GM23338 (cell line): ENCODE measurements around the gene ICE1. TPM values are rescaled to one million over a fixed set of nuclear protein-coding genes. Genes with fewer than 3 reads are reported as not detected.
A peak's percentile ranks its signal among the peaks of the same experiment; 100 is the strongest.

Experiments used
- ATAC-seq: fragments of 200-7000 bp; cut with Tn5 transposase; 3 replicates; pipeline ENCODE4 v1.9.1; 2020
- DNase-seq: peaks from one replicate; pipeline ENCODE4 v3.0.0-alpha.2; 2015; ENCODE audit warnings: low spot score
- H2AFZ ChIP-seq: fragments of 200-600 bp; sonication (generic); 2 replicates; pipeline ENCODE4 v1.8.0; 2016; ENCODE audit warnings: antibody characterized with exemption, mild to moderate bottlenecking, moderate library complexity
- H3F3A ChIP-seq: fragments of 200-600 bp; sonication (generic); replicated peaks from 2 replicates; pipeline ENCODE4 v1.8.0; 2017; ENCODE audit warnings: antibody characterized with exemption, mixed run types, low read depth
- H3K27ac ChIP-seq: fragments of 200-600 bp; sonication (generic); 2 replicates; pipeline ENCODE4 v1.6.1; 2016; ENCODE audit warnings: low read depth
- H3K27me3 ChIP-seq: fragments of 200-600 bp; sonication (generic); 2 replicates; pipeline ENCODE4 v1.8.0; 2016; ENCODE audit warnings: mild to moderate bottlenecking, mixed run types, moderate library complexity; ENCODE audit not compliant: insufficient read depth
- H3K36me3 ChIP-seq: fragments of 200-600 bp; sonication (generic); 2 replicates; pipeline ENCODE4 v1.8.0; 2016; ENCODE audit warnings: mild to moderate bottlenecking; ENCODE audit not compliant: insufficient read depth
- H3K4me1 ChIP-seq: fragments of 200-600 bp; sonication (generic); 2 replicates; pipeline ENCODE4 v1.8.0; 2016; ENCODE audit warnings: mild to moderate bottlenecking, moderate library complexity; ENCODE audit not compliant: insufficient read depth
- H3K4me2 ChIP-seq: fragments of 200-600 bp; sonication (generic); 2 replicates; pipeline ENCODE4 v1.7.1; 2017; ENCODE audit warnings: mixed run types
- H3K4me3 ChIP-seq: fragments of 200-600 bp; sonication (generic); 2 replicates; pipeline ENCODE4 v1.6.1; 2016; ENCODE audit warnings: mixed run types
- H3K79me2 ChIP-seq: fragments of 200-600 bp; sonication (generic); replicated peaks from 2 replicates; pipeline ENCODE4 v1.8.0; 2017; ENCODE audit warnings: mild to moderate bottlenecking; ENCODE audit not compliant: insufficient read depth
- H3K9me2 ChIP-seq: fragments of 200-600 bp; sonication (generic); 2 replicates; pipeline ENCODE4 v1.8.0; 2017; ENCODE audit not compliant: insufficient read depth
- H4K20me1 ChIP-seq: fragments of 200-600 bp; sonication (generic); replicated peaks from 2 replicates; pipeline ENCODE4 v1.8.0; 2017; ENCODE audit warnings: mild to moderate bottlenecking; ENCODE audit not compliant: insufficient read depth
- H3K27ac Mint-ChIP-seq: 2 replicates; pipeline ENCODE4 v1.8.0; 2020; ENCODE audit warnings: inconsistent platforms, mild to moderate bottlenecking, moderate library complexity, mixed read lengths
- H3K27me3 Mint-ChIP-seq: 3 replicates; pipeline ENCODE4 v1.8.0; 2022; ENCODE audit warnings: low read depth, mild to moderate bottlenecking, moderate library complexity, mixed read lengths, inconsistent platforms; ENCODE audit not compliant: insufficient read depth, poor library complexity
- H3K36me3 Mint-ChIP-seq: 3 replicates; pipeline ENCODE4 v1.8.0; 2021; ENCODE audit warnings: low read depth, mild to moderate bottlenecking, inconsistent platforms, moderate library complexity, mixed read lengths
- H3K4me1 Mint-ChIP-seq: 3 replicates; pipeline ENCODE4 v1.8.0; 2020; ENCODE audit warnings: mild to moderate bottlenecking, inconsistent platforms, mixed read lengths
- H3K4me3 Mint-ChIP-seq: 3 replicates; pipeline ENCODE4 v1.8.0; 2021; ENCODE audit warnings: moderate library complexity, mild to moderate bottlenecking, inconsistent platforms, mixed read lengths
- H3K9me3 Mint-ChIP-seq: 3 replicates; pipeline ENCODE4 v1.8.0; 2020; ENCODE audit warnings: moderate library complexity, mild to moderate bottlenecking, inconsistent platforms, mixed read lengths
- CREB1 ChIP-seq: fragments of 250-450 bp; sonication (Bioruptor Pico); IDR thresholded peaks from 2 replicates; pipeline ENCODE4 v1.5.0; 2020; ENCODE audit warnings: low read depth, mild to moderate bottlenecking, moderate library complexity
- EZH2phosphoT487 ChIP-seq: fragments of 200-600 bp; sonication (generic); IDR thresholded peaks from one replicate; pipeline ENCODE4 v1.8.1; 2018; ENCODE audit warnings: antibody characterized with exemption; ENCODE audit not compliant: unreplicated experiment
- JUNB ChIP-seq: IDR thresholded peaks from one replicate; pipeline ENCODE4 v1.6.1; 2016; ENCODE audit warnings: antibody characterized with exemption; ENCODE audit not compliant: unreplicated experiment
- NANOG ChIP-seq: IDR thresholded peaks from 2 replicates; pipeline ENCODE4 v1.6.1; 2016; ENCODE audit warnings: antibody characterized with exemption, borderline replicate concordance
- POLR2AphosphoS5 ChIP-seq: IDR thresholded peaks from 2 replicates; pipeline ENCODE4 v1.6.1; 2016; ENCODE audit warnings: antibody characterized with exemption, low read depth
- REST ChIP-seq: IDR thresholded peaks from one replicate; pipeline ENCODE4 v1.6.1; 2018; ENCODE audit warnings: antibody characterized with exemption; ENCODE audit not compliant: unreplicated experiment
- STAT1 ChIP-seq: IDR thresholded peaks from one replicate; pipeline ENCODE4 v1.6.1; 2016; ENCODE audit warnings: antibody characterized with exemption; ENCODE audit not compliant: unreplicated experiment
- ZNF114 ChIP-seq: fragments of 250-450 bp; sonication (Bioruptor Pico); IDR thresholded peaks from 2 replicates; pipeline ENCODE4 v1.5.0; 2020; ENCODE audit warnings: mild to moderate bottlenecking, moderate library complexity
- ZNF331 ChIP-seq: fragments of 250-450 bp; sonication (Bioruptor Pico); IDR thresholded peaks from 2 replicates; pipeline ENCODE4 v1.5.0; 2020; ENCODE audit warnings: low read depth, mild to moderate bottlenecking, moderate library complexity
- polyA plus RNA-seq: library from polyadenylated mRNA; unstranded; fragments of >200 nt; fragmentation: Nextera tagmentation; extraction: Ambion mirVana; gene quantifications from 2 replicates; pipeline ENCODE4 v1.2.1, GENCODE V29; 2016
- total RNA-seq: library from RNA; depleted of rRNA; stranded (reverse); fragments of >200 nt; shearing (Covaris generic); gene quantifications from 2 replicates; pipeline ENCODE4 v1.2.3, GENCODE V29; 2014
- TF ChIP-seq, protein P1 (sequence below): IDR thresholded peaks from 2 replicates; pipeline ENCODE4 v1.6.1; 2016; ENCODE audit warnings: antibody characterized with exemption
- TF ChIP-seq, protein P2 (sequence below), 2 experiments: fragments of 200-600 bp in 1 of 2; sonication (generic) in 1 of 2; conservative IDR thresholded peaks; 2 replicates each; pipeline versions ENCODE4 v1.5.1 to v1.6.1; 2016 to 2017; ENCODE audit warnings: antibody characterized with exemption in 2 of 2, low read depth in 2 of 2, mild to moderate bottlenecking in 2 of 2, moderate library complexity in 1 of 2

The ICE1 gene
- total and polyA plus RNA-seq, 2 experiments from 2014 or later, result 59.5 to 65.1 TPM

- Histone ChIP-seq H2AFZ (peak overlapping the region; percentile 63), H3K79me2 (no peaks in the 10 kb centered on the region), H4K20me1 (no peaks in the 10 kb centered on the region; the same call in 1 of the 2 replicates), H3K4me3 (no peak overlapping the region), H3K27me3 (no peaks in the 10 kb centered on the region), H3K4me2 (no peak overlapping the region), H3F3A (no peaks in the 10 kb centered on the region), H3K9me2 (0 out of 2 replicates have a peak, but pooled peaks cover 11% of the 10 kb centered on the region), H3K4me1 (no peaks in the 10 kb centered on the region), H3K27ac (no peak overlapping the region), H3K36me3 (no peaks in the 10 kb centered on the region)
- no peak for ATAC-seq
- Mint-ChIP-seq H3K4me1 (peaks cover 8% of the 10 kb centered on the region; the same call in 2 of the 3 replicates), H3K27ac (no peak overlapping the region), H3K36me3 (no peaks in the 10 kb centered on the region; the same call in 1 of the 3 replicates), H3K27me3 (peaks cover 6% of the 10 kb centered on the region), H3K4me3 (no peak overlapping the region), H3K9me3 (peaks cover 5% of the 10 kb centered on the region; the same call in 2 of the 3 replicates)
- no peak for DNase-seq
- TF ChIP-seq, protein P1, sequence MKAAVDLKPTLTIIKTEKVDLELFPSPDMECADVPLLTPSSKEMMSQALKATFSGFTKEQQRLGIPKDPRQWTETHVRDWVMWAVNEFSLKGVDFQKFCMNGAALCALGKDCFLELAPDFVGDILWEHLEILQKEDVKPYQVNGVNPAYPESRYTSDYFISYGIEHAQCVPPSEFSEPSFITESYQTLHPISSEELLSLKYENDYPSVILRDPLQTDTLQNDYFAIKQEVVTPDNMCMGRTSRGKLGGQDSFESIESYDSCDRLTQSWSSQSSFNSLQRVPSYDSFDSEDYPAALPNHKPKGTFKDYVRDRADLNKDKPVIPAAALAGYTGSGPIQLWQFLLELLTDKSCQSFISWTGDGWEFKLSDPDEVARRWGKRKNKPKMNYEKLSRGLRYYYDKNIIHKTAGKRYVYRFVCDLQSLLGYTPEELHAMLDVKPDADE, result no peak
- no peak for TF ChIP-seq ZNF331 (CRISPR knock-in tag)
- no peak for TF ChIP-seq CREB1 (CRISPR knock-in tag)
- TF ChIP-seq ZNF114, result no peak
- no peak for TF ChIP-seq JUNB
- no peak for TF ChIP-seq STAT1
- no peak for TF ChIP-seq EZH2phosphoT487
- no peak for TF ChIP-seq REST
- TF ChIP-seq, protein P2, sequence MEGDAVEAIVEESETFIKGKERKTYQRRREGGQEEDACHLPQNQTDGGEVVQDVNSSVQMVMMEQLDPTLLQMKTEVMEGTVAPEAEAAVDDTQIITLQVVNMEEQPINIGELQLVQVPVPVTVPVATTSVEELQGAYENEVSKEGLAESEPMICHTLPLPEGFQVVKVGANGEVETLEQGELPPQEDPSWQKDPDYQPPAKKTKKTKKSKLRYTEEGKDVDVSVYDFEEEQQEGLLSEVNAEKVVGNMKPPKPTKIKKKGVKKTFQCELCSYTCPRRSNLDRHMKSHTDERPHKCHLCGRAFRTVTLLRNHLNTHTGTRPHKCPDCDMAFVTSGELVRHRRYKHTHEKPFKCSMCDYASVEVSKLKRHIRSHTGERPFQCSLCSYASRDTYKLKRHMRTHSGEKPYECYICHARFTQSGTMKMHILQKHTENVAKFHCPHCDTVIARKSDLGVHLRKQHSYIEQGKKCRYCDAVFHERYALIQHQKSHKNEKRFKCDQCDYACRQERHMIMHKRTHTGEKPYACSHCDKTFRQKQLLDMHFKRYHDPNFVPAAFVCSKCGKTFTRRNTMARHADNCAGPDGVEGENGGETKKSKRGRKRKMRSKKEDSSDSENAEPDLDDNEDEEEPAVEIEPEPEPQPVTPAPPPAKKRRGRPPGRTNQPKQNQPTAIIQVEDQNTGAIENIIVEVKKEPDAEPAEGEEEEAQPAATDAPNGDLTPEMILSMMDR (conservative IDR thresholded peaks at IDR 0.05; ENCODE audit: low read depth in 2 of 2), result no peak
- no peak for TF ChIP-seq NANOG
- TF ChIP-seq POLR2AphosphoS5, result no peak
Observed at GRCh38 chr5:5531371-5531770, 108.9 kb downstream of the ICE1 start.
